ENCODE measurements around the gene GPR150.

The GPR150 gene

GRCh38 chr5:95647886-95648860 lies 28.3 kb downstream of the GPR150 start:
- no peak overlapping the region for H3K4me3 ChIP-seq (ENCODE audit: low read depth, low read length)
- no peak for DNase-seq (ENCODE audit: low read depth)
- TF ChIP-seq, protein P1, sequence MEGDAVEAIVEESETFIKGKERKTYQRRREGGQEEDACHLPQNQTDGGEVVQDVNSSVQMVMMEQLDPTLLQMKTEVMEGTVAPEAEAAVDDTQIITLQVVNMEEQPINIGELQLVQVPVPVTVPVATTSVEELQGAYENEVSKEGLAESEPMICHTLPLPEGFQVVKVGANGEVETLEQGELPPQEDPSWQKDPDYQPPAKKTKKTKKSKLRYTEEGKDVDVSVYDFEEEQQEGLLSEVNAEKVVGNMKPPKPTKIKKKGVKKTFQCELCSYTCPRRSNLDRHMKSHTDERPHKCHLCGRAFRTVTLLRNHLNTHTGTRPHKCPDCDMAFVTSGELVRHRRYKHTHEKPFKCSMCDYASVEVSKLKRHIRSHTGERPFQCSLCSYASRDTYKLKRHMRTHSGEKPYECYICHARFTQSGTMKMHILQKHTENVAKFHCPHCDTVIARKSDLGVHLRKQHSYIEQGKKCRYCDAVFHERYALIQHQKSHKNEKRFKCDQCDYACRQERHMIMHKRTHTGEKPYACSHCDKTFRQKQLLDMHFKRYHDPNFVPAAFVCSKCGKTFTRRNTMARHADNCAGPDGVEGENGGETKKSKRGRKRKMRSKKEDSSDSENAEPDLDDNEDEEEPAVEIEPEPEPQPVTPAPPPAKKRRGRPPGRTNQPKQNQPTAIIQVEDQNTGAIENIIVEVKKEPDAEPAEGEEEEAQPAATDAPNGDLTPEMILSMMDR (IDR thresholded peaks at IDR 0.05; ENCODE audit: insufficient read depth, low read depth, low read length, missing control alignments) = no peak

- TF ChIP-seq, protein P1 (IDR thresholded peaks at IDR 0.05; ENCODE audit: insufficient read depth, low read depth, low read length, missing control alignments) = no peak
- no peak overlapping the region for H3K4me3 ChIP-seq (ENCODE audit: low read depth, low read length)
- no peak for DNase-seq (ENCODE audit: low read depth)
Measured at GRCh38 chr5:95649274-95649673, 29.4 kb downstream of the GPR150 start.

DNA sequence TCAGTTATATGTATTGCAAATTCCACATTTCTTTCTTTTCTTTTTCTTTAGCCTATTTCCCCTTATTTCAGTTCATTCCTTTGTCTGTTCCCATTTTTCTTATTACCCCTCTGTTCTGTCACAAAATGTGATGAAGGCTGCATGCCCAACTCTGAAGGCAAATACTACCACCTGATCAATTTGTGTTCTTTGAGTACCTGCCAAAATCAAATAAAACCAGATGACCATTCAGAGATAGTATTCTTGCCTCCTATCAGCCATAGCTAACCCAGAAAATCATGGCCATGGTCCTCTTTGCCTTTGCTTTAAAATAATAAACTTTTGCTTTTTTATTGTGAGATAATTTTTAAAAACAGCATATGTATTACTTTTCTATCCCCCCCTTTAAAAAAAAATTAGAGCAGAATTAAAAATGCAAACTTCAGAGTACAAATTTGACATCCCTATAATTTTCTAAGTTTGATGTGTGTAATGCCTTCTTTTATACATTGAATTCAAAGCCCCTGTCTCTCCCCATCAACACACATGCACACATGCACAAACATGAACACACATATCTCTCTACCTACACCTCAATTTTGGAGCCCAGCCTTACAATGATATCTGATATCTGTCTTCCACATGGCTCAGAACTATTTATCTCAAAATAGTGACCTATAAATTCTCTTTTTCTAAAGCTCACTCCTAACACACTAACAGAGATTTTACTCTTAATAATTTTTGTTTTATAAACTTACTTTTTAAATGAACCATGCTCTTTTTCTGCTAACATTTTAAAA lies 30.1 kb downstream of the GPR150 start:
- no peak for DNase-seq (ENCODE audit: low read depth)
- no peak overlapping the region for H3K4me3 ChIP-seq (ENCODE audit: low read depth, low read length)
- TF ChIP-seq, protein P1 (IDR thresholded peaks at IDR 0.05; ENCODE audit: insufficient read depth, low read depth, low read length, missing control alignments) = no peak

- DNase-seq (ENCODE audit: low read depth) = no peak
- no peak overlapping the region for H3K4me3 ChIP-seq (ENCODE audit: low read depth, low read length)
- TF ChIP-seq, protein P1 (IDR thresholded peaks at IDR 0.05; ENCODE audit: insufficient read depth, low read depth, low read length, missing control alignments) = no peak
Measured at GRCh38 chr5:95652849-95653248, 33.0 kb downstream of the GPR150 start.

GRCh38 chr5:95654196-95654595 lies 34.3 kb downstream of the GPR150 start:
- no peak for DNase-seq (ENCODE audit: low read depth)
- H3K4me3 ChIP-seq (ENCODE audit: low read depth, low read length) = no peak overlapping the region
- TF ChIP-seq, protein P1 (IDR thresholded peaks at IDR 0.05; ENCODE audit: insufficient read depth, low read depth, low read length, missing control alignments) = no peak

- no peak for DNase-seq (ENCODE audit: low read depth)
- no peak overlapping the region for H3K4me3 ChIP-seq (ENCODE audit: low read depth, low read length)
- TF ChIP-seq, protein P1 (IDR thresholded peaks at IDR 0.05; ENCODE audit: insufficient read depth, low read depth, low read length, missing control alignments) = no peak
Measured at GRCh38 chr5:95655575-95655974, 35.7 kb downstream of the GPR150 start.

Measured in GM12865 (cell line).